HG03060 (cell line): Measurements from ENCODE around the gene PRSS12.
"Not testable (repeated sequence)": the region's sequence is repeated elsewhere in the genome, so short reads cannot be mapped to it uniquely, and the experiment has no call there.

Experiments used
- ATAC-seq: cut with Tn5 transposase; IDR thresholded peaks from one replicate; pipeline ENCODE4 v1.9.1; 2021; ENCODE audit warnings: low read depth, moderate number of reproducible peaks; ENCODE audit not compliant: unreplicated experiment

Gene PRSS12

GRCh38 chr4:118352843-118353533 lies at the start of gene PRSS12:
Gene PRSS12 (minus strand): TSS chr4:118353003. CDS start chr4:118352720, 283 bp downstream.
- ATAC-seq = peak; percentile 64

DNA sequence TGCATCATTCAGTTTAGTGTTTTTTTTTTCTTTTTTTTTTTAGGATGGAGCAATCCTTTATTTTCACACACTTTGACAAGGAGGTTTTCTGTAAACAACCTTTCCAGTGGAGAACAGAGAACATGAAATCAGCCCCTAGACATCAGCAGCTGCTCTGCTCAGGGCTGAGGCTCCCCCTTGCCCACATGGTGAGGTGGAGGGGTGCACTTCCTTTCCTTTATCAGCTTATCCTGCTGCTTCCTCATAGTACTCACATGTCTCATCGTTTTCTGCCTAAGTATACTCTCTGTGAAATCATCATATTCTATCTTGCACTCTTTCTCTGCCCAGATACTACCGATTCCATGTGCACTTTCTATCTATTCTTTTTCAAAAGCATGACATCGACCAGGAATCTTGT lies 47.6 kb upstream of the PRSS12 start:
- ATAC-seq = no peak

- ATAC-seq = not testable (repeated sequence)
These were observed 47.1 kb upstream of the PRSS12 start for GRCh38 chr4:118399883-118400282.

GRCh38 chr4:118398226-118399090 lies 45.7 kb upstream of the PRSS12 start:
- peak; percentile 96 for ATAC-seq

DNA sequence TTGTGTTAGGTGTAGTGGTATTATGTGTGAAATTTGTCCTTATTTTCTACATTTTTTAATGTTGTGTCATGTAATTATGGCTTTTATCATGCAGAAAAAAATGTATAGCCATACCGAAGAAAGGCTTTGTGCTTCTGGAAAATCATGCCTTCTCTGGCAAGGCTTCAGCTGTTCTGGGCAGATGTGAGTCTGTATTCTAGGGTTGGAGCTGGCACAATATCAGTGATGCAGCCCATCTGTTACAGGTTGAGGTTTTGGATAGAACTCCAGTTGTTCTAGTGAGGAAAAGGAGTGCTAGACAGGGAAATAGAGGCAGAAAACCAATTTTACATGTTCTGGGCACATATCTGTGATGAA lies 44.8 kb upstream of the PRSS12 start:
- ATAC-seq = no peak

- no peak for ATAC-seq
These were observed 44.2 kb upstream of the PRSS12 start for GRCh38 chr4:118396881-118397622.

GRCh38 chr4:118395057-118395644 lies 42.3 kb upstream of the PRSS12 start:
- ATAC-seq = no peak

DNA sequence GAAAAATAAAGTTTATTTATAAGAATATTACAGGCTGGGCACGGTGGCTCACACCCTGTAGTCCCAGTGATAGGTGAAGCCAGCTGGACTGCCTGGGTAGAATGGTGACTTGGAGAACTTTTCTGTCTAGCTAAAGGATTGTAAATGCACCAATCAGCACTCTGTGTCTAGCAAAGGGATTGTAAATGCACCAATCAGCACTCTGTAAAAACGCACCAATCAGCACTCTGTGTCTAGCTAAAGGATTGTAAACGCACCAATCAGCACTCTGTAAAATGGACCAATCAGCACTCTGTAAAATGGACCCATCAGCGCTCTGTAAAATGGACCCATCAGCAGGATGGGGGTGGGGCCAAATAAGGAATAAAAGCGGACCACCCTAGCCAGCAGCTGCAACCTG lies 39.7 kb upstream of the PRSS12 start:
- ATAC-seq = not testable (repeated sequence)

GRCh38 chr4:118390121-118390520 lies 37.3 kb upstream of the PRSS12 start:
- no peak for ATAC-seq

DNA sequence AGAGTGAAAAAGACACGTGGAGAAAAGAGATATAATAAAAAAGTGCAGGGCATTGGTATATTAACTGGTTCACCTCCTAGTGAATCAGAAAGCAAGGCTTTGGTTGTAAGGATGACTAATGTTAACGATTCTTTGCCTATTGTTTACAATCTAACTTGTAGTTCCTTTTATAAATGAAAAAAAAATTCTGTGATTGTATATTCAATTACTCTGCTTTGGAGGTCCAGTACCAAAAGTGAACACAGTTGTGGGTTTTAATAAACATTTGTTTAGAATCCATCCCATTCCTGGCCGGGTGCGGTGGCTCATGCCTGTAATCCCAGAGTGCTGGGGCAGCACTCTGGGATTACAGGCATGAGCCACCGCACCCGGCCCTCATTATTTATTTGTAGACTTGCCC lies 36.9 kb upstream of the PRSS12 start:
- no peak for ATAC-seq

GRCh38 chr4:118388606-118389005 lies 35.8 kb upstream of the PRSS12 start:
- no peak for ATAC-seq

DNA sequence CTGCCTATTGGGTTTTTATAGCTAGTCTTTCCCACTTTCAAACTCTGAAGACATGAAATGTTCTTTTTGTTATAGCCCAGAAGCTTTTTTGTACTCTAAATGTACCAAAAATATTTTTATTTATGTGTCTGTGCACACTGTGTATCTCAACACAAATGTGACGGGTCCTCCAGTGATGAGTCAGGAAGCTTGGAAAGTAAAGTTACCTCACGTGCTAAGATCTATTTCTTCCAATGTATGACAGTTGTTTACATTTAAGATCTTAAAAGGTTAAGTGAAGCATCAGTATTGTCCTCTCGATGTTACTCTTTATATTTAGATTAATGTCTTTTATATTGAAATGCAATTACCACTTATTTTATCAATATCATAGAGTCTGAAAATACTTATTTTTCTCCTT lies 29.1 kb upstream of the PRSS12 start:
- no peak for ATAC-seq

DNA sequence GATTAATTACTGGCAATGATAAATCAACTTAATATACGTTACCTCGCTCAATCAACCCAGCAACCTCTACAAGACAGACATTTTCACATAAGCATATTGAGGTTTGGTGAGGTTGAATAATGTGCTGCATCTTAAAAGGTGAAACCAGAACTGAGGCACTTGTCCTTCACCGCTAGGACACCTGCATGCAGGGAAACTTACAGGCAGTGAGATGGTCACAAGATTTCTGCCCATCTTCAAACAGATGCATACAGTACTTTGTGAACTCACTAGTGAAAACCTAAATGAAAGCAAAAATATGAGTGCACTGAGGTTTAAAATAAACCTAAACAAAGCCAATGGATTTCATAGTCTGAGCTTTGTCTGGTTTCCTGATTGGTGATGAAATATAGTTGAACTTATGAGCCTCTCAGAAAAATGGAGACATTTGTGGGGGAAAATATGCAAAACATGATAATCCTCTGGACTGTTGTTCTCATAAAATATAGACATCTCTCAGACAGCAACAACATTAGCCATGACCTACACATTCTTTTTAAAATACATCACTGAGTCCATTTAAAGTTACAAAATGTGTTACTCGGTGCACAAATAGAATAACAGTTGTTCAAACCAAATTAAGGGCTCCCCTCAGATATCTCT lies 20.9 kb upstream of the PRSS12 start:
- no peak for ATAC-seq

DNA sequence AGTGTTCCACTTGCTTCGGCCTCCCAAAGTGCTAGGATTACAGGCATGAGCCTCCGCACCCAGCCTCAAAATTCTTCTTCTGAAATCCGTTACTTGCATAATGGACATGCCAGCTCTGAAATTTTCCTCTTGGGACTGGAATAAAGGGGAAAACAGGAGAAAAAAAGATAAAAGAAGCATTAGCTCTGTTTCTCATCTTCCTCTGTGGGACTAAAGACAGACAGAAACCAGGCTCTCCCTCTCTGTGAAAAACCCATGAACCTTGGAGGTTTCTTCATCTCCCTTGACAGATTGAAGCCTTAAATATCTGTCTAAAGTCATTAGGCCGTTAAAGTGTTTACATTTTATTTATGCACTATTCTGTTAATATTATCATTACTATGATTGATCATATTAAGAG lies 19.4 kb upstream of the PRSS12 start:
- ATAC-seq = no peak

DNA sequence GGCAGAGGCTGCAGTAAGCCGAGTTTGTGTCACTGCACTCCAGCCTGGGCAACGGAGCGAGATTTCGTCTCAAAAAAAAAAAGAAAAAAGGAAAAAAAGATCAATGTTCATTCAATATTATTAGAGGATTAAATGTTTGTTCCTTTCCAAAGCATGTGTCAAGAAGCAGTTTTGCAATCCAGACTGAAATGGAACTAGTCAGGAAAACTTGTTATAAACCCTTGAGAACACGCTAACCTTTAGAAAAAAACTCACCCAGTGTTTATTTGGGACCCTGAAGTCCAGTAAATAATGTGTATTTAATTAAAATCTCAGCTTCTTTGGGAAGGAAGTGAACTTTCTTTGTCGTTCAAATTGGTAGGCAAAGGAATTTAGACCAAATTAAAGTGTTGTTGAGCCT lies 16.4 kb upstream of the PRSS12 start:
- ATAC-seq = no peak

DNA sequence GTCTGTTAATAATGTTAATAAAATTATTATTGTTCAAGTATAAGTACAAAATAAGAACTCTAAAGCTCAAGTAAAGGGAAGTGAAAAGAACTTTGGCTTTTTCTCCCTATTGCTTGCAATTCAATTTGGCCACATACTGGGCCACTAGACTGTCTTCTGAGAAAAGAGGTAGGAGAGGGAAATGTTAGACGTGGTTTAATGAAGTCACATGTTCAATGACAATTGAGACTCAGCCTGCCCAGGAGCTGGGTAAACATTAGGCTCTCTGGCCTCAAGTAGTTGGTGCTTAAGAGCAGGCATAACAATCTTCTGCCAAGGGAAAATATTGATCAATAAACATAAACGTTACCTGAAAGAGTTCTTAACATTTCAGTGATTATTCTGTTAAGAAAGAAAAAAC lies 15.1 kb upstream of the PRSS12 start:
- ATAC-seq = no peak

DNA sequence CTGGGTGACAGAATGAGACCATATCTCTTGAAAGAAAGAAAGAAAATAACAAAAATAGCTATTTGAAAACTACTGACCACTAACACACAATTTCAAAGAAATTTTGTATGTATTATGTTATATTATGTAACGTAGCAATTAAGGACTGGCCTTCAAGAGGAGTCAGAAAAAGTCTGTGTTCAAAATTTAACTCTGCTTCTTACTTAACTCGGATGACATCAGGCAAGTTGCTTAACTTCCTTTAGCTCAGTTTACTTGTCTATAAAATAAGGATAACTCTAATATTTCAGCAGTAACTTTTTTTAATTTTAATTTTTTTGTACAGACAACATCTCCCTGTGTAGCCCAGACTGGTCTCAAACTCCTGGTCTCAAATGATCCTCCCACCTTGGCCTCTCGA lies 14.6 kb upstream of the PRSS12 start:
- ATAC-seq = no peak

- ATAC-seq = no peak
These were observed 10.4 kb upstream of the PRSS12 start for GRCh38 chr4:118363166-118363565.

DNA sequence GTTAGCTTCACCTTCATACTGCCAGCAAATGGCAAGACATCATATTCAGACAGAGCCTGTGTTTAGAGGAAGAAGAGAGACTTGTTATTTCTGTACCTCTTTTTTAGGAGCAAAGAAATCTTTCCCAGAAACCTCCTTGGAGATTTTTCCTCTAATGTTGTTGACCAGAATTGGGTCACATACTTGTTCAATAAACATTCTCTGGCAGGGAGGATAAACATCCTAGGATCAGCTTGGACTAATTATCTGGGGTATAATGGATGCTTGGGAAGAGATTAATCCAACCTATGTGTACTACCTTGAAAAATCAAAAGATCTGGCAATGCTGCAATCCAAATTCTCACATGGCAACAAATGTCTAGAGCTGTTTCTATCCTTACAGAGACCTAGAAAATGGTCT lies 8.4 kb upstream of the PRSS12 start:
- no peak for ATAC-seq

DNA sequence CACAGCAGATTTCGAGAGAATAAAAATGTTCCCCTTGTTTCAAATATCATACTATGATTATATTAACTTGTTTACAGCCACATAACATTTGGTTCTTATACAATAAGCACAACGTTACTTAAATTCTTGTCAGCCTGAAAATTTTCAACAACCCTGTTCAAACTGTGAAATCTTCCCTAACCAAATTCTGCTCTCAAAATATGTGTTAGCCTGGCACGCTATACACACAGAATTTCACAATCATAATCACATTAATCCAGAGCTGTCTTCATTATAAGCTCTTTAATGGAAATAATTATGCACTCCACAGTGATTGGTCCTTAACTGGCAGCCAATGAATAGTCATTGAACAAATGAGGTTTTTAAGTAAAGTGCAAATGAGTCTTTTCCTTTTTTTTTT lies 7.3 kb upstream of the PRSS12 start:
- ATAC-seq = no peak
